Ishikawa (cell line): ENCODE results near the gene FNDC11.

Experiments
- CEBPB ChIP-seq: IDR thresholded peaks from 2 replicates; pipeline ENCODE4 v1.6.1; 2012
- CREB1 ChIP-seq: IDR thresholded peaks from 2 replicates; pipeline ENCODE4 v1.6.1; 2012; ENCODE audit warnings: low read depth
- EGR1 ChIP-seq: IDR thresholded peaks from 2 replicates; pipeline ENCODE4 v1.6.1; 2012
- EP300 ChIP-seq: IDR thresholded peaks from 2 replicates; pipeline ENCODE4 v1.6.1; 2012; ENCODE audit warnings: borderline replicate concordance
- FOXM1 ChIP-seq: IDR thresholded peaks from 2 replicates; pipeline ENCODE4 v1.6.1; 2012; ENCODE audit warnings: low read depth, borderline replicate concordance
- NFIC ChIP-seq: IDR thresholded peaks from 2 replicates; pipeline ENCODE4 v1.6.1; 2012
- RAD21 ChIP-seq: IDR thresholded peaks from 2 replicates; pipeline ENCODE4 v1.6.1; 2012; ENCODE audit warnings: low read depth
- TAF1 ChIP-seq: IDR thresholded peaks from 2 replicates; pipeline ENCODE4 v1.6.1; 2012; ENCODE audit warnings: low read depth, mild to moderate bottlenecking
- TCF12 ChIP-seq: IDR thresholded peaks from 2 replicates; pipeline ENCODE4 v1.6.1; 2012; ENCODE audit warnings: low read depth
- TEAD4 ChIP-seq: IDR thresholded peaks from 2 replicates; pipeline ENCODE4 v1.6.1; 2012
- USF1 ChIP-seq: IDR thresholded peaks from 2 replicates; pipeline ENCODE4 v1.6.1; 2012
- YY1 ChIP-seq: IDR thresholded peaks from 2 replicates; pipeline ENCODE4 v1.6.1; 2012; ENCODE audit warnings: low read depth
- ZBTB7A ChIP-seq: IDR thresholded peaks from 2 replicates; pipeline ENCODE4 v1.6.1; 2012; ENCODE audit warnings: low read depth
- TF ChIP-seq, protein P1 (sequence below): IDR thresholded peaks from 2 replicates; pipeline ENCODE4 v1.6.1; 2012; ENCODE audit warnings: low read depth, mild to moderate bottlenecking
- TF ChIP-seq, protein P2 (sequence below): IDR thresholded peaks from 2 replicates; pipeline ENCODE4 v1.6.1; 2012

FNDC11 gene

DNA sequence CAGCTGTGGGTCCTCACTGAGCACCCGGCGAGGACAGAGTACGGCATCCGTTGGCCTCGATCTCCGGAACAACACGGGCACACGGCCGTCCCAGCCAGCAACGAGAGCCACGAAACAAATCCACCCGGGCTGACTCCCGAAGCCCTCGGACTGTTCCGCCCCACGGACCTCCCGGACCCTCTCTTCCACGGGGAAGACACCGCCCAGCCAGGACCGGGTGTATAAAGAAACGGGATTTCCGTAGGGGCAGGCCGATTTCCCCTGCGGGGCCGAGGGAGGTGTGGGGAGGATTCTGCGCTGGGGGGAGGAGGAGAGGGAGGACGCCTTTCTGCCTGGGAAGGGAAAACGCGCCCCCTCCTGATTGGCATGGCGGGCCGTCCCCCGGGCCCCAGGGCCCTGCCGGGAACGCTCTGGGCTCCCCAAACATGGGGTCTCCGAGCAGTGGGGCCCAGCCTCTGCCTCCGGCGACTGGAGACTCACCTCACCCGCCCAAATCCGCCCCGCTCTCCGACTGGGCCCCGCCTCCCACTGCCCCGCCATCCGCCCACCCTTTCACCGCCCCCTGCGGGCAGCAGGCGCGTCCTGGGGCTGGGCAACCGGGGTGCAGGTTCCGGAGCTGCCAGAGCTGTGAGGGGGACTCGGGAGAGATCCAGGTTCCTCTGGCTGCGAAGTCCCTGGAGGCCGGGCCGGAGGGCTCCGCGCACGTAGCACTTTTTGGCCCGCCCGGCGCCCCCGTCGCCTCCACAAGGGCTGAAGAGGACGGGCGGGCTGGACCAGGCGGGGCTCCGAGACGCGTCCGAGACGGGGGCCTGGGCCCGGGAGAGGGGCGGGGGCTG, 34.1 kb upstream of the FNDC11 start:
- TF ChIP-seq, protein P1, sequence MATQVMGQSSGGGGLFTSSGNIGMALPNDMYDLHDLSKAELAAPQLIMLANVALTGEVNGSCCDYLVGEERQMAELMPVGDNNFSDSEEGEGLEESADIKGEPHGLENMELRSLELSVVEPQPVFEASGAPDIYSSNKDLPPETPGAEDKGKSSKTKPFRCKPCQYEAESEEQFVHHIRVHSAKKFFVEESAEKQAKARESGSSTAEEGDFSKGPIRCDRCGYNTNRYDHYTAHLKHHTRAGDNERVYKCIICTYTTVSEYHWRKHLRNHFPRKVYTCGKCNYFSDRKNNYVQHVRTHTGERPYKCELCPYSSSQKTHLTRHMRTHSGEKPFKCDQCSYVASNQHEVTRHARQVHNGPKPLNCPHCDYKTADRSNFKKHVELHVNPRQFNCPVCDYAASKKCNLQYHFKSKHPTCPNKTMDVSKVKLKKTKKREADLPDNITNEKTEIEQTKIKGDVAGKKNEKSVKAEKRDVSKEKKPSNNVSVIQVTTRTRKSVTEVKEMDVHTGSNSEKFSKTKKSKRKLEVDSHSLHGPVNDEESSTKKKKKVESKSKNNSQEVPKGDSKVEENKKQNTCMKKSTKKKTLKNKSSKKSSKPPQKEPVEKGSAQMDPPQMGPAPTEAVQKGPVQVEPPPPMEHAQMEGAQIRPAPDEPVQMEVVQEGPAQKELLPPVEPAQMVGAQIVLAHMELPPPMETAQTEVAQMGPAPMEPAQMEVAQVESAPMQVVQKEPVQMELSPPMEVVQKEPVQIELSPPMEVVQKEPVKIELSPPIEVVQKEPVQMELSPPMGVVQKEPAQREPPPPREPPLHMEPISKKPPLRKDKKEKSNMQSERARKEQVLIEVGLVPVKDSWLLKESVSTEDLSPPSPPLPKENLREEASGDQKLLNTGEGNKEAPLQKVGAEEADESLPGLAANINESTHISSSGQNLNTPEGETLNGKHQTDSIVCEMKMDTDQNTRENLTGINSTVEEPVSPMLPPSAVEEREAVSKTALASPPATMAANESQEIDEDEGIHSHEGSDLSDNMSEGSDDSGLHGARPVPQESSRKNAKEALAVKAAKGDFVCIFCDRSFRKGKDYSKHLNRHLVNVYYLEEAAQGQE: no peak
- TF ChIP-seq TCF12: 0 out of 2 replicates have a peak, but pooled peaks have one; percentile 16
- TF ChIP-seq, protein P2, sequence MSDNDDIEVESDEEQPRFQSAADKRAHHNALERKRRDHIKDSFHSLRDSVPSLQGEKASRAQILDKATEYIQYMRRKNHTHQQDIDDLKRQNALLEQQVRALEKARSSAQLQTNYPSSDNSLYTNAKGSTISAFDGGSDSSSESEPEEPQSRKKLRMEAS: no peak
- TF ChIP-seq YY1: no peak
- peak; percentile 59 for TF ChIP-seq ZBTB7A
- no peak for TF ChIP-seq NFIC
- peak; percentile 72 for TF ChIP-seq EGR1
- TF ChIP-seq TAF1: no peak; the same call in 1 of the 2 replicates
- no peak for TF ChIP-seq CREB1

- TF ChIP-seq YY1: no peak
- TF ChIP-seq TAF1: peak; percentile 65; the same call in 1 of the 2 replicates
Observed at GRCh38 chr20:63520504-63520933, 33.4 kb upstream of the FNDC11 start, which contains the start of gene PPDPF. Gene PPDPF (plus strand): TSS chr20:63520765. CDS start chr20:63521309, 544 bp downstream.

DNA sequence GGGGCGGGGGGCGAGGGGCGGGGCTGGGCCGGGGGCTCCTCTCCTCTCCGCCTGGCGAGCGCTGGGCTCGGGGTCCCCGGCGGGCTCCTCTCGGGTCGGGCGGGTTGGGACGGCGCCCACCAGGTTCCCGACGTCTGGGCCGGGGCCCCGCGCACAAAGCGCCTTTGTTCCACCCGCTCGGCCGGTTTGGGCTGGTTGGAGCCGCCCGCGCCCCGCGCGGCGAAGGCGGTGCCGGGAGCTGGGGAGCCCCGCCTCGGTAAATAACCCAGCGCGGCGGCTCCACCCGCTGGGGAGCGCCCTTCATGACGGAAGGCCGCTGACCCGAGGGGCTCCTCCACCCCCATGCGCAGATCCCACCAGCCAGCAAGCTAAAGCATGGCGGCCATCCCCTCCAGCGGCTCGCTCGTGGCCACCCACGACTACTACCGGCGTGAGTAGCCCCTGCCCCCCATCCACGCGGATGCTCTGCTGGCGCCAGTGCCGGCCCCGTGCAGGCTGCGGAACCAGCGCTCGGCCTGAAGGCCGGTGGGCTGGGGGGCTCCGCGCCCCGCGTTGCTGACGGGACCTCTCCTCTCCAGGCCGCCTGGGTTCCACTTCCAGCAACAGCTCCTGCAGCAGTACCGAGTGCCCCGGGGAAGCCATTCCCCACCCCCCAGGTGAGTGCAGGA, 32.9 kb upstream of the FNDC11 start:
- TF ChIP-seq NFIC (no peak), RAD21 (no peak), FOXM1 (no peak), CREB1 (no peak), ZBTB7A (peak; percentile 66), EP300 (no peak), TAF1 (no peak), TCF12 (no peak)
- TF ChIP-seq, protein P2: no peak

GRCh38 chr20:63521602-63522001, 32.4 kb upstream of the FNDC11 start:
- TF ChIP-seq RAD21 (no peak), CEBPB (no peak), TAF1 (no peak), NFIC (no peak), EP300 (no peak), ZBTB7A (no peak), TCF12 (no peak), EGR1 (no peak), FOXM1 (no peak), USF1 (no peak), YY1 (no peak), TEAD4 (no peak), CREB1 (no peak)

GRCh38 chr20:63522091-63522868, 31.7 kb upstream of the FNDC11 start:
- TF ChIP-seq CREB1: no peak
- TF ChIP-seq FOXM1: no peak
- no peak for TF ChIP-seq TCF12
- no peak for TF ChIP-seq RAD21
- no peak for TF ChIP-seq USF1
- TF ChIP-seq TAF1: no peak
- TF ChIP-seq EGR1: no peak
- TF ChIP-seq CEBPB: no peak
- TF ChIP-seq, protein P1: no peak
- TF ChIP-seq NFIC: no peak
- TF ChIP-seq, protein P2: no peak
- TF ChIP-seq TEAD4: no peak
- TF ChIP-seq YY1: no peak
- TF ChIP-seq ZBTB7A: no peak
